Left forelimb (tissue), 1 donor: ENCODE results near the gene PBXIP1.
"Not testable (repeated sequence)": the region's sequence is repeated elsewhere in the genome, so short reads cannot be mapped to it uniquely, and the experiment has no call there.

Experiments
- DNase-seq: peaks from one replicate; pipeline ENCODE4 v3.0.0-alpha.2; 2018; ENCODE audit warnings: low spot score

The PBXIP1 gene, protein sequence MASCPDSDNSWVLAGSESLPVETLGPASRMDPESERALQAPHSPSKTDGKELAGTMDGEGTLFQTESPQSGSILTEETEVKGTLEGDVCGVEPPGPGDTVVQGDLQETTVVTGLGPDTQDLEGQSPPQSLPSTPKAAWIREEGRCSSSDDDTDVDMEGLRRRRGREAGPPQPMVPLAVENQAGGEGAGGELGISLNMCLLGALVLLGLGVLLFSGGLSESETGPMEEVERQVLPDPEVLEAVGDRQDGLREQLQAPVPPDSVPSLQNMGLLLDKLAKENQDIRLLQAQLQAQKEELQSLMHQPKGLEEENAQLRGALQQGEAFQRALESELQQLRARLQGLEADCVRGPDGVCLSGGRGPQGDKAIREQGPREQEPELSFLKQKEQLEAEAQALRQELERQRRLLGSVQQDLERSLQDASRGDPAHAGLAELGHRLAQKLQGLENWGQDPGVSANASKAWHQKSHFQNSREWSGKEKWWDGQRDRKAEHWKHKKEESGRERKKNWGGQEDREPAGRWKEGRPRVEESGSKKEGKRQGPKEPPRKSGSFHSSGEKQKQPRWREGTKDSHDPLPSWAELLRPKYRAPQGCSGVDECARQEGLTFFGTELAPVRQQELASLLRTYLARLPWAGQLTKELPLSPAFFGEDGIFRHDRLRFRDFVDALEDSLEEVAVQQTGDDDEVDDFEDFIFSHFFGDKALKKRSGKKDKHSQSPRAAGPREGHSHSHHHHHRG

GRCh38 chr1:154955718-154956543 lies at the start of gene PBXIP1:
PBXIP1 (minus strand) TSS chr1:154956099; CDS start chr1:154953721, 2,378 bp downstream.
- peak; percentile 90 for DNase-seq

DNA sequence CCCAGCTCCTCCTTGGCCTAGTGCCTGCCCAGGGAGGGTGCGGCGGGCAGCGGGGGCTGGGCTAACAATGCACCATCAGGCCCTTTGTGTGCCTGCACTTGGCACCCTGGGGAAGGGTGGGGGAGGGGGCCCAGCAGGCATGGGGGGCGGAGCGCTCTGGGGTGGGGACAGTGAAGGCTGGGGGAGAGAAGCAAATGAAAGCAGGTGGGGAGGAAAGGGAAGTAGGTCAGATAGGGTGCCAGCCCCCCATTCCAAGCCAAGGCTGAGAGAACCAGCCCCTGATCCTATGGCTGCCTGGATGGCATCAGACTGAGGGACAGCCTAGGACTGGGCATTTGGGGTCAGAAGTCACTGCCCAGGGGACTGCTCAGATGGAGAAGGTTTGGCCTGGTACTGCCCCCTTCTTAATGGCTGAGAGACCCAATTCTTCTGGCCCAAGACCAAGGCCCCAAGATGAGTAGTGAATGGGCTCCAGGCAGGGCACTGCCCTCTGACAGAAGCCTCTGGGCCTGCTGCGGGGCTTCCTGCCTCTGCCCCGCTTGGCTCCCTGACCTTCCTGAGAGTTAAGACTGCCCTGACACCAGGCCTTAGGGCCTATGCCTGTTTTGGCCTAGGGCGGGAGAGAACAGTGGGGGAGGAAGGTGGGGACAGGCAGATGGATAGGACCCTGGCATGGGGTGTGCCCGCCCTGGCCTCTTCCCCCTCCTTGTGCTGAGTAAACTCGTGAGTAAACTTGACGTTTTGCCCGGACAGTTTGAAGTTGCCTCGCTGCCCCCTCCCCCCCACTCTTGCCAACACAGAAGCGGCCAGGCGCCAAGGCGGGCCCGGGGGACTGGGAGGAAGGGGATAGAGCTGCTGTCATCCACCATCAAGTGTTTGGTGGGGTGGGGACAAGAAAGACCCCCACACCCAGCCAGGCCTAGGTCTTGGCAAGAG lies 49.4 kb upstream of the PBXIP1 start:
- peak; percentile 68 for DNase-seq

DNA sequence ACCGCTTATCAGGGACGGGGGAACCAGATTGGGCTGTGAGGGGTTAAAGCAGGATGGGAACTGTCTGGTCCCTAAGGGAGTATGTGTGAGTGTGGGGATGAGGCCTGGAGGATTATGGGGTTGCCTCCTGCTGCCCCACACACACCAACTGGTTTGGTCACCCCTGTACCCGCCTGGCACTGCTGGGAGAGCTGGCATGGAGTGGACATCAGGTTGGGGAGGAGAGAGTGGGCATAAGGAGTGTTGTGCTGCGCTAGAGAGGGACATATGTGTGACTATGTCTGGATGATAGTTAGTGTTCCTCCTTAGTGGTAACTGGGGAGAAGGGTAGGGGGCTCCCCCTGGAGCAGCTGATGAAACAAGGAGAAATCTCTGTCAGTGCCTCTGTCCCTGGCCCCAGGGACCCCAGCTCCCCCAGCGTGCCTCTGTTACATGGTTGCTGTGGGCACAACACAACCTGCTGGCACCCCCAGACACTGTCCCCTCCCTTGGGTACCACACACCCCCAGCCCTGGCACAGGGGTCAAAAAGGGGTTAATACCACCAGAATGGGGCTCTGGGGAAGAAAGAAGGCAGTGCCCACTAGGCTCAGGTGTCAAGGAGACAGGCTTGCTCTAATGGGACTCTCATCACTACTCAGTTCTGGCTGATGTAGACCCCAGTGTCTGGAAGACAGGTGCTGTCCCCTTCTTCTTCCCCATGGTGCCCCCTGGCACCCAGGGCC lies 48.6 kb upstream of the PBXIP1 start:
- peak; percentile 54 for DNase-seq

DNA sequence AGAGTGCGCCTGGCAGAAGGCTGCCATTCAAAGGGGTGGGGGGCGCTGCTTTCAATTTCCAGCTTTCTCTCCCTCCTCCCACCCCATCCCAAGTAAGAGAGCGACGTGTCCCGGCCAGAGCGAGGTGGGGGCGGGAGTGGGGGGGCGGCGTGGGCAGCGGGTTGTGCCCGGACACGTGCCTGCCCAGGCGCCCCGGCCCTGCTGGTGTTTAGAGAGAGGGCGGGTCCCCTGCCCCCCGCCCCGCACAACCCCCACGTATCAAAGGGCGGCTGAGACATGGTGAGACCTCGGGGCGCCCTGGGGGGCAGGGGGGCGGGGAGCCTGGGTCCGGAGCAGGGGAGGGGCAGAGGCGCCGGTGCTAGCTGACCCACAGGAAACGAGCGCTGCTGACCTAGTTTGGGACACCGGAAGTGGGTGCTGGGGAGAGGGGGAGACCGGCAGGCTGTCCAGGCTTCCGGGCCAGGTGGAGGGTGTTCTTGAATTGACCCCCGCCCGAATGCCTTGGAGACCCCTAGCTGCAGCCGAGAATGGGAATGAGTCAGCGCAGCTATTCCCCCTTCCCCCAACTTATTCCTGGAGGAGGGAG lies 48.0 kb upstream of the PBXIP1 start:
- DNase-seq: peak; percentile 71

- peak; percentile 71 for DNase-seq
Observed at GRCh38 chr1:155003227-155003765, 47.4 kb upstream of the PBXIP1 start.

DNA sequence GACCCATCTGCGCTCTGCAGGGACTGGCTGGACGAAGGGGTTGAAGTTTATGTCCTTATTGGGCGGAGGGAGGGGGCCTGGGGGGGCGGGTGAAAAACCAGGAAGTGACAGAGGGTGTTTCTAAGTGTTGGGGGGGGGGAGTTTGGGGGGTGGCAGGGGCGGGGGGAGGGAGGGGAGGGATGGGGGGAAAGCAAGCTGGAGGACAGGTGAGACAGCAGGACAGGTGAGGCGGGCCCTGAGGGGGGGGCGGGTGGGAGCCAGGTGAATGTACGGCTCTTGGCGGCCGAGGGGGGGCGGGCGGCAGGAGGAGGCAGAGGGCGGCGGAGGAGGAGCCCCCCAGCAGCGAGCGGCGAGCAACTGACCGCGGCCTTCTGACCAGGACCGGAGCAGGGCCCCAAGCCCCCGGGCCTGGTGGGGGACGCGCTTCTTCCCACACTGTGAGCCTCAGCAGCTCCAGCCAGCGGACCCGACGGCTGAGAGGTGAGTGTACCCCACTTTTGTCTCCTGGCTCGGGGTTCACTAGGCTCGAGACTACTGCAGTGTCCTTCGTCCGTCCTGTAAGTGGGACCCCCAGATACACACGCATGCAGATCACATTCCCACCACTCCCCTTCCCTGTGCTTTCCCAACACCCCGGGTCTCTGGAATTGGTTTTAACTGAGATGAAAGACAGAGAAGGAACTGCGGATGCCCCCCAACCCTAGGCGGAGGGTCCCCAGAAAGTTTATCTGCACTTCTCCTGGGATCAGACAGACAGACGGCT lies 46.7 kb upstream of the PBXIP1 start, which contains the start of gene ZBTB7B:
Gene ZBTB7B, plus strand, starts transcription at position 339 of the 763 bp plus-strand sequence. CDS start 11,859 bp downstream, outside the sequence.
- DNase-seq: peak; percentile 77

GRCh38 chr1:155001675-155002463 lies 46.0 kb upstream of the PBXIP1 start:
- DNase-seq: peak; percentile 99

GRCh38 chr1:155001425-155001674 lies 45.5 kb upstream of the PBXIP1 start:
- no peak for DNase-seq

DNA sequence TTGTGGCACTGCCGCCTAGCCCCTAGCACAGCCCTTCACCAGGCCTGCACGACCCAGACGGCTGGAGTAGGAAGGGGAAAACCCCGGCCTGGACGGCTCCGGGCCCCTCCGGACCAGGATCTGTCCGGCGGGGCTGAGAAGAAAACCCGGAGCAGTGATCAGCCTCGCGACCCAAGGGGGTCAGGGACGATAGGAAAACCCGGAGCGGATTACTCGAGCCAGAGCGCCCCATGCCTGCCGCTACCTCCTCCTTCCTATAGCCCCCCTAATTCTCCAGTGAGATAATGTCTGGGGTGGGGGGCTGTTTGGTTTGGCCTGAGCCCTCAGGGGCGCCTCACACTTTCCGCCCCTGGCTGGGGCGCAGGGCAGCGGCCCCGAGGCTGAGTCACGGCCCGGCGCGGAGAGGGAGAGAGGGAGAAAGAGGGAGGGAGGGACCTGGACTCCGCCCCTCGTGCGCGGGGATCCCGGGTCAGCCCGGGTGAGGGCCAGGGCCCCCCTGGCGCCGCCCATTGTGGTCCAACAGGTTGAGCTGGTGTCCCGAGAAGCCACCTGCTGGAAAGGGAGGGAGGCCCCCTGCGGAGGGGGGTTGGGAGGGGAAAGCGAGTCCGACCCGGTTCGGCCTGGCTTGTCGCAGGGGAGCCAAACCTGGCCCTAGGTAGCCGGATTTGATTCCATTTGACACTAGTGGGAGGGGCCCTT lies 45.0 kb upstream of the PBXIP1 start:
- DNase-seq: peak; percentile 93

- DNase-seq: no peak
Observed at GRCh38 chr1:155000411-155000725, 44.5 kb upstream of the PBXIP1 start.

DNA sequence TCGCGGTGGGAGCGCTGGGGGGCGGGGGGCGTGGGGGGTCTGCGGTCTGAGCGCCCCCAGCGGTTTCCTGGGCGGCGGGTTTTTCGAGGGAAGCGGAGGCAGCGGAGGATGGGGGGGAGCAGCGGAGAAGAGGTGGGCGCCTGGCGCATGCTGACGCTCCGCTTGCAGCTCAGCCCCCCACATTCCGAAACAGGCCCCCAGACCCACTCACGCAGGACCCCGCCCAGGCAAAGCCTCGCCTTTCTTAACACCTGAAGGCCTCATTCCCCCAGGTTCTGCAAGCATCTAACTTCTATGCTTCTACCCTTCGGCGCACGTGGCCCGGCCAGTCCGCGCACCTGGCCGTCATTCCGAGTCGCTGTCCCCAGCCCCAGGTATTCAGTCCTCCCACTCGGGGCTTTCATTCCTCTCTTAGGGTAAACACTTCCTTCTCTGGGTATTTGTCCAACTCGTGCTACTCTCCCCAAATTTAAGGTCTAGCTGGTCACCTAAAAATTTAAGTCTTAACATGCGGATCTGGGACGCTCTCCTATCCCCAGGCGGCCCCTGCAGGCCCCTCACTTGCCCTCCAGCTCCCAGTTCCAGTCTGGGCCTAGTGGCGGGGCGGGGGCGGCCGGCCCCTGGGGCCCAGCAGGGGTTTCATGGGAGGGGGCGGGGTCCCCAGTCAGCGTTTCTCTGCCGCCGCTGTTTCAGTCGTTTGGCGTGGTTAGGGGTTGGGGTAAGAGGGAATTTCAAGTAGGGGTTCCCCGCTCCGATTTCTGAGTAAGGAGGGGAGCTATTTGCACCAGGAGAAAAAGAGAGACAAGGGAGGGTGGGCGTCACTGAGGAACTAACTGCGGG lies 43.9 kb upstream of the PBXIP1 start:
- no peak for DNase-seq

DNA sequence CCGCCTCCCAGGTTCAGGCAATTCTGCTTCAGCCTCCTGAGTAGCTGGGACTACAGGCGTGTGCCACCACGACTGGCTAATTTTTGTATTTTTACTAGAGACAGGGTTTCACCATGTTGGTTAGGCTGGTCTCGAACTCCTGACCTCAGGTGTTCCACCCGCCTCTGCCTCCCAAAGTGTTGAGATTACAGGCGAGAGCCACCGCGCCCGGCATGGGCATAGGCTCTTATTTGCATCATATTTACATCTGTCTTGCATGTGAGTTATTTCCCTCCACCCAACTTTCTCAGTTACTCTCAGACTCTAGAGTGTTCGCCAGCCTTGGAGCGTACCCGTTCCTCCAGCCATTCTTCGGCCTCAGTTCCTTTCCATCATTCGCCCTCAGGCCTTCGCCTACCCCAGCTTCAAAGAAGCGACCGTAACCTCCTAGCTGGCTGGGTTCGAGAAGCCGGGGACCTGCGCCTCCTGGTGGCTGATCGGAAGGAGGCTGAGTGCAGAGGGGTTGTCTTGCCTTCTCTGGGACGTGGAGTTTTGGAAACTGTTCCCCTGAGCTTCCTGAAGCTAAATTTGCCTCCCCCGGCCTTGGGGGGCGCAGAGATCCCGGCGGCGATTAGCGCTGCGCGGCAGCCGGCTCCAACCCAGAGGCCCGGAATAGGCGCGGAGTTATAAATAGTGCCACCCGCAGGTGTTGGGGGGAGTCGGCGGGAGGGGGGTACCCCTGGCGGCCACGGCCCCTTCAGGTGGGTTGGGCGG lies 43.1 kb upstream of the PBXIP1 start:
- DNase-seq: peak; percentile 84

DNA sequence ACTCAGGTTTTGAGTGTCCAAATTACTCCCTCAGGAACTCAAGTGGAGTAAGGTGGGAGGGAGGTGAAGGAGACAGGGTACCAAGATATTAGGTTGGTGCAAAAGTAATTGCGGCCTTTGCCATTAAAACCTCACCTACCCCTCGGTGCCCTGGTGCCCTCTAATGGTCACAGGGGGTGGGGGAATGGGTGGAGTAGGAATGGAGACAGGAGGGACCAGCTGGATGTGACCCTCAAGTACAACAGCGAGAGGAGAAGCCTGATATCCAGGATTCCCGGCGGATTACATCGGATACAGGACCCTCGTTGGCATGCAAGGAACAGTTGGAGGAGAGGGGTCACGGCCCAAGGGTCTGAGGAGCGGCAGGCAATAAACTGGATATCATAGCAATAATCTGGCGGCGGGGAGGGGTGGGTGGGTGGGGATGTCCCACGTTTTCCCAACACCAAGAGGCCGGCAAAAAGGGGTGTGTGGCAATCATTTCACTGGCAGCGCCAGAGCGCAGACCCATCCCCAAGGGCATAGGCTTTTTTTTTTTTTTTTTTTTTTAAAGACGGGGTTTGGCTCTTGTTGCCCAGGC lies 42.4 kb upstream of the PBXIP1 start:
- no peak for DNase-seq

- DNase-seq: no peak
Observed at GRCh38 chr1:154996966-154997701, 41.2 kb upstream of the PBXIP1 start.

DNA sequence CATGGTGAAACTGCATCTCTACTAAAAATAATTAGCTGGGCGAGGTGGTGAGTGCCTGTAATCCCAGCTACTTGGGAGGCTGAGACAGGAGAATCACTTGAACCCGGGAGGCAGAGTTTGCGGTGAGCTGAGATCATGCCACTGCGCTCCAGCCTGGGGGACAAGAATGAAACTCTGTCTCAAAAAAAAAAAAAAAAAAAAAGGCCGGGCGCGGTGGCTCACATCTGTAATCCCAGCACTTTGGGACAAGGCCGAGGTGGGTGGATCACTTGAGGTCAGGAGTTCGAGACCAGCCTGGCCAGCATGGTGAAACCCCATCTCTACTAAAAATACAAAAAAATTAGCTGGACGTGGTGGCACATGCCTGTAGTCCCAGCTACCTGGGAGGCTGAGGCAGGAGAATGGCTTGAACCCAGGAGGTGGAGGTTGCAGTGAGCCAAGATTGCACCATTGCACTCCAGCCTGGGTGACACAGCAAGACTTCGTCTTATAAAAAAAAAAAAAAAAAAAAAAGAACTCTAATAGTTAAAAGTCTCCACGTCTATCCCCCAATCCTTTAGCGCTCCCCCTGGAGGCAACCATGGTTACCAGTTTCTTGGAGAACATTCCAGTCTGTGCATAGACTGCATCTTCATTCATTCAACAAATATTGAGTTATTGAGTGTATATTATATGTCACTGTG lies 39.5 kb upstream of the PBXIP1 start:
- not testable (repeated sequence) for DNase-seq
